ENCODE measurements around the gene ARHGEF4. TPM values are rescaled to one million over a fixed set of nuclear protein-coding genes. Genes with fewer than 3 reads are reported as not detected.

Gene ARHGEF4
- total and polyA plus RNA-seq, 10 of the 15 experiments (the other 5 are each of a cell fraction or from before 2014, with no cell fraction given), result 0.02 to 0.24 (median 0.16) TPM; not detected in 6

- Histone ChIP-seq H4K20me1 (ENCODE audit: control insufficient read depth, insufficient read depth) (no peaks in the 10 kb centered on the region), H3K9ac (ENCODE audit: control insufficient read depth, insufficient read depth, low read length) (no peak overlapping the region), H3K79me2 (ENCODE audit: control insufficient read depth, insufficient read depth, low read length) (no peaks in the 10 kb centered on the region), H2AFZ (ENCODE audit: control insufficient read depth, low read depth, low read length) (no peak overlapping the region), H3K4me2 (ENCODE audit: control insufficient read depth, insufficient read depth) (no peak overlapping the region), H3K27ac (ENCODE audit: control insufficient read depth, insufficient read depth) (no peak overlapping the region), H3K27me3 (replicated peaks in 1 of 2; ENCODE audit: control insufficient read depth in 2 of 2, insufficient read depth in 2 of 2, low read length in 1 of 2) (no peaks in the 10 kb centered on the region; a peak in 1 of 4 replicates), H3K36me3 (ENCODE audit: control insufficient read depth in 2 of 2, insufficient read depth in 2 of 2, low read length in 1 of 2) (no peaks in the 10 kb centered on the region), H3K4me1 (ENCODE audit: control insufficient read depth, insufficient read depth, low read length) (no peaks in the 10 kb centered on the region), H3K4me3 (no peak overlapping the region), H3K9me3 (replicated peaks; ENCODE audit: control insufficient read depth, insufficient read depth, low read length) (no peaks in the 10 kb centered on the region)
- intact Hi-C loops (cut with micrococcal nuclease; ENCODE audit: unreplicated experiment) (no loop called here), in situ Hi-C loops (cut with MboI) (no loop called here)
- ChIA-PET POLR2A (no interaction called here), CTCF (no interaction called here), SMC1A (ENCODE audit: uncharacterized antibody, unreplicated experiment) (no interaction called here), RAD21 (ENCODE audit: unreplicated experiment) (interaction anchor here (0.8 kb wide), 1 partner anchor 81 kb away, joined by 3 read pairs; no protein-coding TSS in a partner anchor)
- TF ChIP-seq BACH1 (IDR thresholded peaks at IDR 0.05; ENCODE audit: borderline replicate concordance), result no peak
- TF ChIP-seq STAT1 (conservative IDR thresholded peaks at IDR 0.05), result no peak
- TF ChIP-seq ZNF24 (IDR thresholded peaks at IDR 0.05), result no peak
- TF ChIP-seq BCL11A (IDR thresholded peaks at IDR 0.05; ENCODE audit: low read depth, low read length), result no peak
- no peak for TF ChIP-seq RBBP5 (conservative IDR thresholded peaks at IDR 0.05)
- TF ChIP-seq NR2C2 (IDR thresholded peaks at IDR 0.05; ENCODE audit: borderline replicate concordance, control insufficient read depth, insufficient read length, low read depth), result no peak
- no peak for TF ChIP-seq PAX8 (IDR thresholded peaks at IDR 0.05)
- TF ChIP-seq CHD4 (IDR thresholded peaks at IDR 0.05), result no peak
- TF ChIP-seq RB1 (IDR thresholded peaks at IDR 0.05; ENCODE audit: borderline replicate concordance), result no peak
- no peak for TF ChIP-seq CREM (IDR thresholded peaks at IDR 0.05; ENCODE audit: low read depth)
- TF ChIP-seq RCOR1 (conservative IDR thresholded peaks at IDR 0.05; ENCODE audit: low read depth, low read length), result no peak
- no peak for TF ChIP-seq POLR2A (IDR thresholded peaks at IDR 0.05; ENCODE audit: low read depth, low read length)
- FAIRE-seq (no peak), DNase-seq (ENCODE audit: low read depth, low spot score) (no peak), ATAC-seq (no peak)
- no TSS peak for BruUV-seq (replicated peaks)
- 46% methylated on average over 2 of the region's 2 CpGs for WGBS (ENCODE audit: insufficient coverage, insufficient replicate concordance, low lambda C conversion rate, missing lambda C conversion rate)
Measured at GRCh38 chr2:130878933-130879332, 42.2 kb downstream of the ARHGEF4 start.
